WI38 (cell line): ENCODE measurements around the gene TESK1.
"Not testable (repeated sequence)": the region's sequence is repeated elsewhere in the genome, so short reads cannot be mapped to it uniquely, and the experiment has no call there.

Experiments used
- H3K4me3 ChIP-seq: 2 replicates; pipeline ENCODE4 v1.5.1; 2011; ENCODE audit warnings: low read depth, mild to moderate bottlenecking, control low read depth, low read length
- CTCF ChIP-seq: IDR thresholded peaks from 2 replicates; pipeline ENCODE4 v1.5.1; 2012; ENCODE audit warnings: low read depth, mild to moderate bottlenecking, control low read depth, low read length

The TESK1 gene

GRCh38 chr9:35605351-35606137, 482 bp downstream of the TESK1 start:
- no peak for TF ChIP-seq CTCF
- peak overlapping the region; percentile 75 for H3K4me3 ChIP-seq

- TF ChIP-seq CTCF: no peak
- H3K4me3 ChIP-seq: peak overlapping the region; percentile 75
Observed at GRCh38 chr9:35606138-35606504, 1.1 kb downstream of the TESK1 start.

DNA sequence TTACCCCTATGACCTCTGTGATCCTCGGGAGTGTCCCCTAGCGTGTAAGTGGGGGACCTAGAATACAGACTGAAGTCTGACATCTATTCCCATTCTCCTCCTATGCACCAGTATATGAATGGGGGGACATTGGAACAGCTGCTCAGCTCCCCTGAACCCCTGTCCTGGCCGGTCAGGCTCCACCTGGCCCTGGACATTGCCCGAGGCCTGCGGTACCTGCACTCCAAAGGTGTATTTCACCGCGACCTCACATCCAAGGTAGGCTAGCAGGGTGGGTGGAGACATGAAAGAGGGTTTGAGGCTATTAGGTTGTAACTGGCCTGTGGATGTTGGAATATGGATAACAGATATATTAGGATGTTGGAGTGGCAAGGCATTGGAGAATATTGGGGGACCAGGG, 1.7 kb downstream of the TESK1 start:
- no peak for TF ChIP-seq CTCF
- H3K4me3 ChIP-seq: peak overlapping the region; percentile 4; the same call in 1 of the 2 replicates

DNA sequence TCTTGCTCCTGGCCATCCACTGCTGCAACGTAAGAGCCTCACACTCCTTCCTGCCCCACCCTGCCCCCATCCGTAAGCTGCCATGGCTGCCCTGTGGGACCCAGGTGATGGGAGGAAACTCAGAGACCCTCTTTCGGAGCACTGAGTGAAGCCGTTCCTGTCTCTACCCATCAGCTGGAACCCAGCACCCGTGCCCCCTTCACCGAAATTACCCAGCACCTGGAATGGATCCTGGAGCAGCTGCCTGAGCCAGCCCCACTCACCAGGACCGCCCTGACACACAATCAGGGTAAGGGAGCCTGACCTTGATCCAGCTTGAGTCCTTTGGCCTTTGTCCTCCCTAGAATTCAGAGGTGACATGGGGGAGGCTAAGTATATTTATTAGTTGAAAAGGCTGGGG, 3.2 kb downstream of the TESK1 start:
- TF ChIP-seq CTCF: no peak
- no peak overlapping the region for H3K4me3 ChIP-seq

DNA sequence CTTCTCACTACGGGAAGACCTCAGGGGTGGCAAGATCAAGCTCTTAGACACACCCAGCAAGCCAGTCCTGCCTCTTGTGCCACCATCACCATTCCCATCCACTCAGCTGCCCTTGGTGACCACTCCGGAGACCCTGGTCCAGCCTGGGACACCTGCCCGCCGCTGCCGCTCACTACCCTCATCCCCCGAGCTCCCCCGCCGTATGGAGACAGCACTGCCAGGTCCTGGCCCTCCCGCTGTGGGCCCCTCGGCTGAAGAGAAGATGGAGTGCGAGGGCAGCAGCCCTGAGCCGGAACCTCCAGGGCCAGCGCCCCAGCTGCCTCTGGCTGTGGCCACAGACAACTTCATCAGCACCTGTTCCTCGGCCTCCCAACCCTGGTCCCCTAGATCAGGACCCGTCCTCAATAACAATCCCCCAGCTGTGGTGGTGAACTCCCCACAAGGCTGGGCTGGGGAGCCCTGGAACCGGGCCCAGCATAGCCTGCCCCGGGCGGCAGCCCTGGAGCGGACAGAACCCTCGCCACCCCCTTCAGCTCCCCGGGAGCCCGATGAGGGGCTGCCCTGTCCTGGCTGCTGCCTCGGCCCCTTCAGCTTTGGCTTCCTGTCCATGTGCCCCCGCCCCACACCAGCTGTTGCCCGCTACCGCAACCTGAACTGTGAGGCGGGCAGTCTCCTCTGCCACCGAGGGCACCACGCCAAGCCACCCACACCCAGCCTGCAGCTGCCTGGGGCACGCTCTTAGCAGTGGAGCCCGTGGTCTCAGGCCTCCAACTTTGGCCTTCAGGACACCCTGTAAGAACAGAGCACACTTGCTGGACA, 4.1 kb downstream of the TESK1 start:
- no peak overlapping the region for H3K4me3 ChIP-seq
- TF ChIP-seq CTCF: no peak

GRCh38 chr9:35609820-35610163, 4.7 kb downstream of the TESK1 start:
- H3K4me3 ChIP-seq: no peak overlapping the region
- no peak for TF ChIP-seq CTCF

DNA sequence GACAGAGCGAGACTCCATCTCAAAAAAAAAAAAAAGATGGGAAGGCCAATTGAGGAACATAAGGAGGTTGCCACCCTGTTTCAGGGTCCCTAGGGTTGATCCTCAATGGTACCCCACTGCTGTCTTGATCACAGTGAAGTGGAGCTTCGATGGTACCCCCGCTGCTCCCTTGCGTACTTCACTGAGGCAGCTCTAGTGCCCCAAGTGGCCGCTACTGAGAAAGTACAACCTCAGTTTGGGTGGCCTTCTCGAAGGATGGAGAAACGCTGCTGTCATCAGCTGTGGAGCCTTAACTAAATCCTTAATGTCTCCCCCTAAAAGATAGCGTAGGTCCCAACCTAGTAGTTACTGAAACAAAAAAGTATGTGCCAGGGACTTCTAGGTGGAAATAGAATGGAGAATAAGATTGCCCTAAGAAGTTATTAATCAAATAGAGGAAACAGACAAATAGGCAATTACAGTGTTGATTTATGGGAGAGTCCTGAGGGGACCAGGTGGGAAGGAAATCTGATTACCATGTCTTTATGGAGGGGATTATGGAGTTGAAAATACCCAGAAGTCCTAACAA, 6.3 kb downstream of the TESK1 start:
- peak; percentile 77 for TF ChIP-seq CTCF
- no peak overlapping the region for H3K4me3 ChIP-seq

- H3K4me3 ChIP-seq: not testable (repeated sequence)
Observed at GRCh38 chr9:35612066-35612465, 7.0 kb downstream of the TESK1 start.
